Stimulated activated CD4-positive, alpha-beta T cell treated with anti-CD3 and anti-CD28 coated beads, Interleukin-12 subunit alpha, Interleukin-12 subunit beta, amount 100 ng/mL, for 4 hours (primary cell): ENCODE data around the gene ROR2.

Experiments
- DNase-seq: peaks from one replicate; pipeline ENCODE4 v3.0.0-alpha.2; 2020

Gene ROR2

GRCh38 chr9:91948101-91948596 lies 1.9 kb downstream of the ROR2 start:
- no peak for DNase-seq

- no peak for DNase-seq
These were observed 3.2 kb downstream of the ROR2 start for GRCh38 chr9:91946653-91947488.

GRCh38 chr9:91946196-91946595 lies 3.8 kb downstream of the ROR2 start:
- DNase-seq = no peak

DNA sequence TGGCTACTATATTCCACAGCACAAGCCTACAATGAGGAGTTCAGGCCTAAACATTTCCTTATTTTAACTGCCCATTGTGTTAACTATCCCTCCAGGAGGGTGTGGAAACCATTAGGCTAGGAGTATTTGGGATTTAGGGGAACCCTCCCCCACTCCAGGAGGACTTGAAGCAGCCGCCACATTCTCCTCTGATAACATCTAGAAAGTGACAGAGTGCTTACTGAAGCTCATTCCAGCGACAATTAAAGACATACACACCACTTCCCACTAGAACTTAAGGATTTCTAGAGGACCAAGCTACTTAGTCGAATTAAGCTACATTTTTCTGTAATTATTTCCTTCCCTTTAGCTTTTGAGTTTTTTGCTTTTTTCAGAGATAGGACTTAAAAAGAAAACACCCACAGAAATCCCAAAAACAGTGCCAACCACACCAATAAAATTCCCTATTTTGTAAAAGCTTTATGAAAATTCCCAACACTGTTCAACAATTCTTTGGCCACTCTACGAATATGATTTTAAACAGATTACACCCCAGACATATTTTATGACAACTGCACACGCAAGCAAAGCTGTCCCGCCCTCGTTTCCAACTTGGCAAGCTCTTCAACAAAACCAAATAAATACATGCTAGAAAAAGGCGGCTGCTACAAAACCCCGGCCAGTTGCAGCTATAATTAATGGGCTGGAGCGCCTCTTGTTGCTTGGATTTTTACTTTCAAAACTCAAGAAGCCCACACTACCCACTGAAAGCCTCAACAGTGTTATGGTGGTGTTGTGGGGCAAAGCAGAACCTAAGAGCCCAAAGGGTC lies 4.5 kb downstream of the ROR2 start:
- no peak for DNase-seq

GRCh38 chr9:91944711-91945110 lies 5.3 kb downstream of the ROR2 start:
- no peak for DNase-seq

DNA sequence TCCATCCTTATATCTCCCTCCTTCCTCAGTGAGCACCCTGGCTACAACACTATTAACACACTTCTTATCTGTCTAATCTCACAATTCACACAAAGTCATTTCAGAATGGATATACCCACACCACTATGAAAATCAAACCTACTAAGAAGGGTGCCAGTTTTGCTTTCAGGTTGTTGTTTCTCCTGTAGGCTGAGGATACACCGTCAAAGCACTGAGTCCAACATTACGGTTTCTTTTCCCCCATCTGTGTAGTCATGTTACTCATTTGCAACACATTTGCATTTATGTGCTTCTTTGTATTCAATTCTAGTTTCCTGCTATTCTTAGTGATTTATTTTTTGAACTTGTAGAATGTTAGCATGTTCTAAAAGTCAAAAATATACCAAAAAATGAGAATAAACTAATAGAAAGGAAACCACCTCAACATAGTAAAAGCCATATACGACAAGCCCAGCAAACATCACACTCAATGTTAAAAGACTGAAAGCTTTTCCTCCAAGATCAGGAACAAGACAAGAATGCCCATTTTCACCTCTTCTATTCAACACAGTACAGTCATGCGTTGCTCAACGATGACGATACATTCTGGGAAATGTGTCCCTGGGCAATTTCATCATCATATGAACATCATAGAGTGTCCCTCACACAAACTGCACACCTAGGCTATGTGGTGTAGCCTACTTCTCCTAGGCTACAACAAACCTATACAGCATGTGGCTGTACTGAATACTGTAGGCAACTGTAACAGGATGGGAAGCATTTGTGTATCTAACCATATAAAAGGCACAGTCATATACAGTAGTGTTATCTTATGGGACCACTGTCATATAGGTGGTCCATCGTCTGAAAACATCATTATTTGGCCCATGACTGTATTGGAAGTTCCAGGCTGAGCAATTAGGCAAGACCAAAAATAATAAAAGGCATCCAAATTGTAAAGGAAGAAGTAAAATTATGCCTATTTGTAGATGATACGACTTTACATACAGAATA lies 6.3 kb downstream of the ROR2 start:
- DNase-seq = no peak

DNA sequence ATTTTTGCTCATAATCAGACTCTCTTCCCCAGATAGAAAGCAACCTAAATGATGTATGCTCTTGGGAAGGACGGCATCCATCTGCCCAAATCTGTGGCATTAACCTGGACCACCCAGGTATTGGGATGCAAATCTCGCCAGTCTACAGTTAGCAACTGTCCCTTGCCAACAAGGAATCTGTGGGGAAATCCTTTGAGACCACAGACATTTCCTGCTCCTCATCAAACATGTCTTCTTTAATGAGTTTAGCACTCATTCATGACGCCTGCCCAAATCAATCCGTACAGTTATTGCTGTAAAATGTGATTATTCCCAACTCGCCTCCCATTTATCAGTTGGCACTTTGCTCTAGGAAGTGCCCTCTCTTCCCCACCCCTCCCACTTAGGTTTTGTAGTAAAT lies 7.8 kb downstream of the ROR2 start:
- DNase-seq = no peak

DNA sequence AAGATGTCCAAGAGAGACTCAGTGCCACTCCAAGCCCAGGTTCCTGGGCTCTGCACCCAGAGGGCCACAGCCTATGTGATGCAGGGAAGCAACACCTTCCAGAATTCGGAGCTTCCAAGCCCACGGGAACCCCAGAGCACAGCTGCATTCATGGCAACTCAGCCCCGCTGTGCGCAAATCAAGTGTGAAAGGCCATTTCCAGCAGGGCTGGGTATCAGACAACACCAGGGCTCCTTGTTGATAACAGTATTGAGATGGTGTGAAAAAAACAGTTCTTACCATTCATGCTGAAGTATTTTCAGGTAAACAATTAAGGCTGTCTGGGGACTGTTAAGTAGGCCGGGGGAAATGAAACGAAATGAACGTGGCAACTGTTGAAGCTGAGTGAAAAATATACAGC lies 10.1 kb downstream of the ROR2 start:
- no peak for DNase-seq

GRCh38 chr9:91937727-91938126 lies 12.3 kb downstream of the ROR2 start:
- DNase-seq = no peak

- DNase-seq = no peak
These were observed 13.0 kb downstream of the ROR2 start for GRCh38 chr9:91937056-91937455.

- no peak for DNase-seq
These were observed 14.1 kb downstream of the ROR2 start for GRCh38 chr9:91935805-91936514.

DNA sequence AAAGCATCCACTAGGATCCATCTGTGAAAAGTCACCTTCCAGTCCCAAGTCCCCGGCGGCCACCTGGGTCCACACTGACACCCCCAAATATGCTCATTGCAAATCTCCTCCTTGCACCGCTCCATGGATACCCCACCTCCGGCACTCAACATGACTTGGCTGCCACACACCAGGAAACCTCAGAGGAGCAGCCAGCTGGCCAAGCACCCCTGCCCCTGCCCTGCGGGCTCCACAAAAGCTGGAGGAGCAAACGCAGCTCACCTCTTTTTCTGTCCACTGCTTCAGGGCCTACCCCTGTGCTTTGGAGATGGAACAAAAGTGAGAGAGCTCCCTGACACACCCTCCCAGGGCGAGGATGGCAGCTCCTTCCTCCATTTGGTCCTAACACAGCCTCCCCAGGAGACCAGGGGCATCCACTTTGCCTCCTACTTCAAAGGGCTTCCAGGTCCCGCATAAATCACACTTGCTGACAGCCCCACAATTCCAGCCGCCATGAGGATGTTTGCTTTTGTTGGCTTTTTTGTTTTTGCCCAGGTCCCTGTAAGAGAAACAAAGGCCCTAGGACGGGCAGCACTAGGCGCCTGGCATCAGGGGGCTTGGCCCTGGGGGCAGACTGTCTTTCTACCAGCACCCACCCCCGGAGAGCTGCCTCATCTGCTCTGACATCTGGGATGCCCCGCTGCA lies 14.8 kb downstream of the ROR2 start:
- DNase-seq = no peak

DNA sequence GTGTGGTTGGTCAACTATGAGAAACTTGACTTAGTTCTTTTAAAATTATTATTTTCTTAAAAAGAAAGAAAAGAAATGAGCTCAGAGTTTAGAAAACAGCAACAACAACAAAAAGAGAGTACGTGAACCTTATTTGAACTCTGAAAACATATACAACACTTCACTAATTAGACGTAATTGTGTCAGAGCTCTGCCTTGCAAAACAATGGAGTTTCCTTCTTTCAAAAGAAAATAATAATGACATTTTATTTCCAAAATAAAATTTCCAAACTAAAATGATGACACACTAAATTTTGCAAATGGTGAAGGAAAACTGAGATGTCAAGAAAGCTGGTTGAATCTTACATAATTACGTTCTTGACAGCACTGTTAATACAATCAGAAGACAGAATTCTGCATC lies 15.4 kb downstream of the ROR2 start:
- no peak for DNase-seq

DNA sequence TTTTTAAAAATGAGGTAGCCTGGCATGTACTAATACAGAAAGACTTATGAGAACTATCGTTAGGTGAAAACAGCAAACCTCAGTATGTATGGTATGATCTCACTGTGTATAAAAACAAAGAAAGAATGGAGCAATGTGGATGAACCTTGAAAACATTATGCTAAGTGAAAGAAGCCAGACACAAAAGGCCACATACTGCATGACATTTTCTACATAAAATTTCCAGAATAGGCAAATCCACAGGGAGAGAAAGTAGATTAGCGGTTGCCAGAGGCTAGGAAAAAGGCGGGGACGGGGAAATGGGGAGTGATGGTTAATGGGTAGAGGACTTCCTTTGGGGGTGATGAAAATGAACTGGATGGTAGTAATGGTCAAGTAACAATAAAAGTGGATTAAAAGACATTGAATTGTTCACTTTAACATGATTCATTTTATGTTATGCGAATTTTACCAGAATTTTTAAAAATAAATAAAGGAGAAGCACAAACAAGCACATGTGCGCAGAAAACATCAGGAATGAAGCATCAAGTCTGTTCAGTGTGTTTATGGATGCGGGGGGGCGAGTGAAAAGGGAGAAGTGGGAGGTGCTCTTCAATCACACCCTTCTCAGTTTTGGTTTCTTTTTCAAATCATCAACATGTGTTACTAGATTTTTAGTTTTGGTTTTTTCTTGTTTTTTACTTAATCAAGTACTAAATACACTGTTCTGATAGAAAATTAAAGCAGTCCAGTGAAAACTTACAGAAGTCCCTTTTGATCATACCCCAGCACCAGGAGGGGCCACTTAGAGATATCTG lies 16.3 kb downstream of the ROR2 start:
- DNase-seq = no peak

DNA sequence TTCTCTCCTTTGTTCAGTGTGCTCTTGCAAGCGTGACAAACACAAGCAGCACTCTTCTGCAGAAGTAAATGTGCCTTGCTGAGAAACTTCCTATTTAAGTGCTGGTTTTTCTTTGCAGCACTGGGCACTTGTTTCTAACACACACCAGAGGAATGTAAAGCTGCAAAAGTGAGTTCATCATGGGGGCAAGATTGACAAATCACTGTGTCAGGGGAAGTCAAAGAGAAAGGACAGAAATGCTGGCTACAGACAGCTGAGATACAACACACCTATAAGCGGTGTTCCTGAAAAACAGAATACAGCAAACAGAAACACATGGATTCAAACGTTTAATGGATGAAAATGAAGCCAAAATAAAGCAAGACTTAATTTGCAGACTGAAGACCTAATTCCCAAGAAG lies 19.6 kb downstream of the ROR2 start:
- DNase-seq = no peak

DNA sequence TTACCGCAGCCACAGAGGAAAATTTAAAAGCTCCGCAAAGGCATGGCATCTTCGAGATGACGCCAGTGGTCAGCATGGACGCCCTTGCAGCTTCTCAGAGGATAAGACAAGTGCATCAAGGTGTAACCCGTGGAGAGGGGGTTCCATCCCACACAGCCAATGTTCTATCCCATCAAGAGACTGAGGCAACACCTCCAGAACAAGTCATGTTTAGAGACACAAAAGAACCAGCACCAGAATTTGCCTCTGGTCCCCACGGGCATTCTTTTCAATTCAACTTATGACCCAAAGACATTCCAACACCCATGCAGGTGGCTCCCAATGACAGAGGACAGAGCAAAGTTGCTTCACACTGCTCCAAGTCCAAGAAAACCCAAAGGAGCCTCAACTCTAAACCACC lies 20.7 kb downstream of the ROR2 start:
- DNase-seq = no peak

- DNase-seq = no peak
These were observed 22.0 kb downstream of the ROR2 start for GRCh38 chr9:91927922-91928510.

- no peak for DNase-seq
These were observed 25.9 kb downstream of the ROR2 start for GRCh38 chr9:91924090-91924489.

DNA sequence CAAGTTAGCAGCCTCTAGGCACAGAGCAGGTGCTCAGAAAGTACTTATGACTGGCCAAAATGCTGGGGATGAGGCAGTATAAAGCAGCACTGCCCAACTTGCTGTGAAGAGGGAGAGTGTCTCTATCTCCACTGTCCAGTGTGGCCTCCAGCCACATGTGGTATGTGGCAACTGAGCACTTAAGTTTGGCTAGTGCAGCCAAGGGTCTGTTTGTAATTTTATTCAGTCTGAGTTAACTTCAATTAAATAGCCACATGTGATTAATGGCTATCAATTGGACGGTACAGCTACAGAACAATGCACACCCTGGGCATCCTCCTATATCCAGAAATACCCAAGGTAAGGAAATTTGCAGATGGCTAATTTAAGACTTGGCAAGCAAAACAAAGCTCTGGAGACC lies 26.9 kb downstream of the ROR2 start:
- no peak for DNase-seq

- DNase-seq = no peak
These were observed 28.7 kb downstream of the ROR2 start for GRCh38 chr9:91921371-91921770.
